ENCODE results near the gene TCP11L2.

DNA sequence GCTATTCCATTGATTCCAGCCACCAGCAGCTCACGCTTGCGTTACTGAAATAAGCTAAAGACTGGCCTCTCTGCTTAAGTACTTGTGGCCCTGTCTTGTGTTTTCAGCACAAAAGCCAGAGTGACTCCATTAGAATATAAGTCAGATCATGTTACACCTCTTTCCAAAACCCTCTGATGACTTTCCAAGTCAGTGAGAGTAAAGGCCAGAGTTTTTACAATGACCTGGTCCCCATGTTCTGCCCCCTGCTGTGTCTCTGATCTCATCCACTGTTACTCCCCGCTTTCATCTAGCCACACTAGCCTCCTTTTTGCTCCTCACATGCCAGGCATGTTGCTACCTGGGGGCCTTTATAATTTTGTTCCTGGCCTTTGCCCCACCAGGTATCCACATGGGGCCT lies 47.8 kb upstream of the TCP11L2 start:
- TF ChIP-seq EP300 (IDR thresholded peaks at IDR 0.05; ENCODE audit: low read depth in 2 of 2, low read length in 2 of 2) (no peak), EP300 (CRISPR knock-in tag; IDR thresholded peaks at IDR 0.05; ENCODE audit: borderline replicate concordance) (no peak), ATF7-NPFF (CRISPR knock-in tag; IDR thresholded peaks at IDR 0.05; ENCODE audit: low read depth) (no peak), FIP1L1 (IDR thresholded peaks at IDR 0.05; ENCODE audit: borderline replicate concordance, insufficient read depth, low read depth, low read length) (no peak), PRPF4 (IDR thresholded peaks at IDR 0.05; ENCODE audit: low read depth, low read length, poor library complexity, severe bottlenecking) (no peak), ZNF501 (CRISPR knock-in tag; IDR thresholded peaks at IDR 0.05) (no peak), MYC (CRISPR knock-in tag; IDR thresholded peaks at IDR 0.05; ENCODE audit: borderline replicate concordance) (no peak), PAX8 (CRISPR knock-in tag; IDR thresholded peaks at IDR 0.05; ENCODE audit: borderline replicate concordance) (no peak), ETV5 (CRISPR knock-in tag; IDR thresholded peaks at IDR 0.05; ENCODE audit: borderline replicate concordance) (no peak)
